SU-DHL-6 (cell line): Measurements from ENCODE around the gene SLC24A5.

Source experiments
- H2AFZ ChIP-seq: fragments of 200-600 bp; sonication (generic); 2 replicates; pipeline ENCODE4 v1.6.1; 2014; ENCODE audit warnings: low read depth, mild to moderate bottlenecking, moderate library complexity, mixed read lengths, antibody characterized with exemption, low read length; ENCODE audit not compliant: severe bottlenecking
- H3F3A ChIP-seq: fragments of 200-600 bp; shearing (Covaris generic); 2 replicates; pipeline ENCODE4 v1.6.0; 2016; ENCODE audit warnings: antibody characterized with exemption, mild to moderate bottlenecking; ENCODE audit not compliant: insufficient read depth
- H3K27ac ChIP-seq: fragments of 200-600 bp; sonication (generic); 2 replicates; pipeline ENCODE4 v1.5.1; 2016; ENCODE audit warnings: low read depth, mild to moderate bottlenecking, low read length, moderate library complexity, mixed read lengths
- H3K27me3 ChIP-seq: fragments of 200-600 bp; sonication (generic), shearing (Covaris generic); 2 replicates; pipeline ENCODE4 v1.6.0; 2014; ENCODE audit warnings: mild to moderate bottlenecking, low read length
- H3K36me3 ChIP-seq: fragments of 200-600 bp; sonication (generic); 2 replicates; pipeline ENCODE4 v1.6.1; 2014; ENCODE audit warnings: mild to moderate bottlenecking, low read length, mixed read lengths
- H3K4me2 ChIP-seq: fragments of 300-600, 200-600 bp; shearing (Covaris generic), sonication (generic); 2 replicates; pipeline ENCODE4 v1.6.0; 2014; ENCODE audit warnings: low read length, low read depth, mild to moderate bottlenecking; ENCODE audit not compliant: poor library complexity, severe bottlenecking
- H3K4me3 ChIP-seq: fragments of 200-600 bp; sonication (generic); 2 replicates; pipeline ENCODE4 v1.5.1; 2014; ENCODE audit warnings: antibody characterized with exemption, low read length, mild to moderate bottlenecking, mixed read lengths; ENCODE audit not compliant: insufficient read depth, poor library complexity, severe bottlenecking
- H3K79me2 ChIP-seq: fragments of 200-600 bp; sonication (generic); 2 replicates; pipeline ENCODE4 v1.6.1; 2014; ENCODE audit warnings: mild to moderate bottlenecking, low read length, moderate library complexity; ENCODE audit not compliant: insufficient read depth
- H3K9ac ChIP-seq: fragments of 200-600 bp; sonication (generic); 2 replicates; pipeline ENCODE4 v1.7.0; 2014; ENCODE audit warnings: mild to moderate bottlenecking, low read length
- H3K9me2 ChIP-seq: fragments of 200-600 bp; sonication (generic); replicated peaks from 2 replicates; pipeline ENCODE4 v1.6.1; 2014; ENCODE audit warnings: low read length; ENCODE audit not compliant: insufficient read depth
- H3K9me3 ChIP-seq: fragments of 200-600 bp; sonication (generic); 2 replicates; pipeline ENCODE4 v1.6.1; 2014; ENCODE audit warnings: low read length, mixed read lengths; ENCODE audit not compliant: insufficient read depth
- H4K20me1 ChIP-seq: fragments of 200-600 bp; sonication (generic); 2 replicates; pipeline ENCODE4 v1.6.1; 2014; ENCODE audit warnings: low read depth, mild to moderate bottlenecking, antibody characterized with exemption, low read length, moderate library complexity, mixed read lengths
- CTCF ChIP-seq: fragments of 200-600 bp; sonication (generic); IDR thresholded peaks from one replicate; pipeline ENCODE4 v1.5.1; 2017; ENCODE audit warnings: antibody characterized with exemption, mild to moderate bottlenecking, low read length, moderate library complexity; ENCODE audit not compliant: insufficient read depth, poor library complexity, severe bottlenecking
- EZH2phosphoT487 ChIP-seq: fragments of 200-600 bp; sonication (generic), shearing (Covaris generic); conservative IDR thresholded peaks from 2 replicates; pipeline ENCODE4 v1.6.1; 2018; ENCODE audit warnings: mild to moderate bottlenecking, antibody characterized with exemption, low read length, moderate library complexity, mixed read lengths

SLC24A5 gene

GRCh38 chr15:48089702-48090101 is 31.1 kb upstream of the SLC24A5 start:
- no peaks in the 10 kb centered on the region for H3F3A ChIP-seq
- no peaks in the 10 kb centered on the region for H3K36me3 ChIP-seq
- H4K20me1 ChIP-seq = no peaks in the 10 kb centered on the region
- H3K27me3 ChIP-seq = no peaks in the 10 kb centered on the region
- no peaks in the 10 kb centered on the region for H3K9me2 ChIP-seq
- H3K79me2 ChIP-seq = no peaks in the 10 kb centered on the region
- no peaks in the 10 kb centered on the region for H3K9me3 ChIP-seq
- H3K27ac ChIP-seq = no peak overlapping the region
- TF ChIP-seq EZH2phosphoT487 (no peak), CTCF (no peak)
- H3K4me3 ChIP-seq = no peak overlapping the region
- no peak overlapping the region for H3K9ac ChIP-seq
- no peak overlapping the region for H3K4me2 ChIP-seq
- no peak overlapping the region for H2AFZ ChIP-seq

- Histone ChIP-seq H3K9me3 (no peaks in the 10 kb centered on the region), H2AFZ (no peak overlapping the region), H4K20me1 (no peaks in the 10 kb centered on the region), H3K9ac (no peak overlapping the region), H3F3A (no peaks in the 10 kb centered on the region), H3K79me2 (no peaks in the 10 kb centered on the region), H3K27ac (no peak overlapping the region), H3K4me3 (no peak overlapping the region), H3K27me3 (no peaks in the 10 kb centered on the region), H3K9me2 (no peaks in the 10 kb centered on the region), H3K4me2 (no peak overlapping the region), H3K36me3 (no peaks in the 10 kb centered on the region)
- TF ChIP-seq CTCF (no peak), EZH2phosphoT487 (no peak)
These were observed 30.7 kb upstream of the SLC24A5 start for GRCh38 chr15:48090115-48090514.

- Histone ChIP-seq H3F3A (no peaks in the 10 kb centered on the region), H2AFZ (no peak overlapping the region), H3K79me2 (no peaks in the 10 kb centered on the region), H4K20me1 (no peaks in the 10 kb centered on the region), H3K36me3 (no peaks in the 10 kb centered on the region), H3K4me3 (no peak overlapping the region), H3K27me3 (no peaks in the 10 kb centered on the region), H3K9ac (no peak overlapping the region), H3K9me2 (no peaks in the 10 kb centered on the region), H3K9me3 (no peaks in the 10 kb centered on the region), H3K27ac (no peak overlapping the region), H3K4me2 (no peak overlapping the region)
- no peak for TF ChIP-seq CTCF
- no peak for TF ChIP-seq EZH2phosphoT487
These were observed 30.1 kb upstream of the SLC24A5 start for GRCh38 chr15:48090666-48091065.

GRCh38 chr15:48091522-48091921 is 29.3 kb upstream of the SLC24A5 start:
- no peak for TF ChIP-seq CTCF
- TF ChIP-seq EZH2phosphoT487 = no peak
- Histone ChIP-seq H3K9me3 (no peaks in the 10 kb centered on the region), H2AFZ (no peak overlapping the region), H4K20me1 (no peaks in the 10 kb centered on the region), H3K4me3 (no peak overlapping the region), H3K27me3 (no peaks in the 10 kb centered on the region), H3K9ac (no peak overlapping the region), H3K79me2 (no peaks in the 10 kb centered on the region), H3K9me2 (no peaks in the 10 kb centered on the region), H3K27ac (no peak overlapping the region), H3K4me2 (no peak overlapping the region), H3K36me3 (no peaks in the 10 kb centered on the region), H3F3A (no peaks in the 10 kb centered on the region)
